Activated CD8-positive, alpha-beta T cell treated with anti-CD3 and anti-CD28 coated beads for 36 hours (primary cell): ENCODE results near the gene CIPC. TPM values are rescaled to one million over a fixed set of nuclear protein-coding genes. Genes with fewer than 3 reads are reported as not detected.

Experiments
- ATAC-seq: fragments of 200-7000 bp; cut with Tn5 transposase; one replicate; pipeline ENCODE4 v1.10.0; 2021; ENCODE audit warnings: mild to moderate bottlenecking, moderate library complexity
- CTCF ChIA-PET: fragments of 350-600 bp; sonication (Branson Sonifier 250); formaldehyde crosslinking; loops from one replicate; lab custom pipeline; 2021; ENCODE audit warnings: antibody characterized with exemption; lab: Charles Lee
- POLR2A ChIA-PET: fragments of 350-600 bp; sonication (Branson Sonifier 250); formaldehyde crosslinking; loops from one replicate; lab custom pipeline; 2021; ENCODE audit warnings: antibody characterized with exemption; lab: Charles Lee
- DNase-seq: peaks from one replicate; pipeline ENCODE4 v3.0.0-alpha.2; 2020
- H3K27ac Mint-ChIP-seq: one replicate; pipeline ENCODE4 v1.8.0; 2021; ENCODE audit warnings: mild to moderate bottlenecking, mixed read lengths
- H3K27me3 Mint-ChIP-seq: one replicate; pipeline ENCODE4 v1.8.0; 2021; ENCODE audit warnings: mixed read lengths
- H3K36me3 Mint-ChIP-seq: one replicate; pipeline ENCODE4 v1.8.0; 2021; ENCODE audit warnings: low read depth, mixed read lengths
- H3K4me1 Mint-ChIP-seq: one replicate; pipeline ENCODE4 v1.8.0; 2021; ENCODE audit warnings: low read depth, mixed read lengths
- H3K4me3 Mint-ChIP-seq: one replicate; pipeline ENCODE4 v1.8.0; 2021; ENCODE audit warnings: mild to moderate bottlenecking, moderate library complexity, mixed read lengths
- H3K9me3 Mint-ChIP-seq: one replicate; pipeline ENCODE4 v1.8.0; 2021; ENCODE audit warnings: mixed read lengths
- intact Hi-C: fragments of 100-400 bp; cut with micrococcal nuclease; formaldehyde crosslinking; loops from one replicate; pipeline ENCODE4 v1.10.0; 2022
- total RNA-seq, 2 experiments: library from RNA; stranded (reverse); gene quantifications; one replicate each; pipeline ENCODE4 v1.2.3, GENCODE V29; 2021
- TF ChIP-seq, protein P1 (sequence below): fragments of 200-600 bp; IDR thresholded peaks from one replicate; pipeline ENCODE4 v1.8.0; 2022; ENCODE audit warnings: antibody characterized with exemption, mild to moderate bottlenecking

CIPC gene
- total RNA-seq, 2 experiments from 2014 or later: 8.8 to 9.6 TPM

DNA sequence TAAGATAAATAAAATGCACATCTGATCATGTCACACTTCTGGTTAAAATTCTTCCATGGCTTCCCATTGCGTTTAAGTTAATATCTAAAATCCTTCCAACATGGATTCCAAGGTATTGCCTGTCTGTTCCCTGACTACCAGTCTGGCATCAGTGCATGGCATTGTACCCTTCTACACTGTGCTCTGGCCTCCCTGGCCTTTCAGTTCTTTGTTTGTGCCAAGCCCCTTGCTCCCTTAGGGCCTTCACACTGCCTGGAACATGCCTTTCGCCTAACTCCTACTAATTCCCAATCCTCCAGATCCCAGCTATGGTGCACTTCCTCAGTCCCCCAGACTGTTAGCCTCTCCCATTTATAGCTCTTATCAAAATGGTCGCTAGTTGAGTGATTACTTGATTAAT lies 6.3 kb downstream of the CIPC start:
- no peak for ATAC-seq
- H3K27me3 Mint-ChIP-seq: no peaks in the 10 kb centered on the region
- H3K27ac Mint-ChIP-seq: no peak overlapping the region
- intact Hi-C loops: no loop called here
- H3K4me3 Mint-ChIP-seq: no peak overlapping the region
- H3K9me3 Mint-ChIP-seq: no peaks in the 10 kb centered on the region
- ChIA-PET POLR2A (no interaction called here), CTCF (interaction anchor here (1.3 kb wide), 2 partner anchors 20 to 47 kb away, joined by 4 to 6 read pairs; no protein-coding TSS in a partner anchor)
- TF ChIP-seq, protein P1, sequence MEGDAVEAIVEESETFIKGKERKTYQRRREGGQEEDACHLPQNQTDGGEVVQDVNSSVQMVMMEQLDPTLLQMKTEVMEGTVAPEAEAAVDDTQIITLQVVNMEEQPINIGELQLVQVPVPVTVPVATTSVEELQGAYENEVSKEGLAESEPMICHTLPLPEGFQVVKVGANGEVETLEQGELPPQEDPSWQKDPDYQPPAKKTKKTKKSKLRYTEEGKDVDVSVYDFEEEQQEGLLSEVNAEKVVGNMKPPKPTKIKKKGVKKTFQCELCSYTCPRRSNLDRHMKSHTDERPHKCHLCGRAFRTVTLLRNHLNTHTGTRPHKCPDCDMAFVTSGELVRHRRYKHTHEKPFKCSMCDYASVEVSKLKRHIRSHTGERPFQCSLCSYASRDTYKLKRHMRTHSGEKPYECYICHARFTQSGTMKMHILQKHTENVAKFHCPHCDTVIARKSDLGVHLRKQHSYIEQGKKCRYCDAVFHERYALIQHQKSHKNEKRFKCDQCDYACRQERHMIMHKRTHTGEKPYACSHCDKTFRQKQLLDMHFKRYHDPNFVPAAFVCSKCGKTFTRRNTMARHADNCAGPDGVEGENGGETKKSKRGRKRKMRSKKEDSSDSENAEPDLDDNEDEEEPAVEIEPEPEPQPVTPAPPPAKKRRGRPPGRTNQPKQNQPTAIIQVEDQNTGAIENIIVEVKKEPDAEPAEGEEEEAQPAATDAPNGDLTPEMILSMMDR: no peak
- peaks cover 6% of the 10 kb centered on the region for H3K36me3 Mint-ChIP-seq
- peaks cover 9% of the 10 kb centered on the region for H3K4me1 Mint-ChIP-seq
- DNase-seq: no peak

DNA sequence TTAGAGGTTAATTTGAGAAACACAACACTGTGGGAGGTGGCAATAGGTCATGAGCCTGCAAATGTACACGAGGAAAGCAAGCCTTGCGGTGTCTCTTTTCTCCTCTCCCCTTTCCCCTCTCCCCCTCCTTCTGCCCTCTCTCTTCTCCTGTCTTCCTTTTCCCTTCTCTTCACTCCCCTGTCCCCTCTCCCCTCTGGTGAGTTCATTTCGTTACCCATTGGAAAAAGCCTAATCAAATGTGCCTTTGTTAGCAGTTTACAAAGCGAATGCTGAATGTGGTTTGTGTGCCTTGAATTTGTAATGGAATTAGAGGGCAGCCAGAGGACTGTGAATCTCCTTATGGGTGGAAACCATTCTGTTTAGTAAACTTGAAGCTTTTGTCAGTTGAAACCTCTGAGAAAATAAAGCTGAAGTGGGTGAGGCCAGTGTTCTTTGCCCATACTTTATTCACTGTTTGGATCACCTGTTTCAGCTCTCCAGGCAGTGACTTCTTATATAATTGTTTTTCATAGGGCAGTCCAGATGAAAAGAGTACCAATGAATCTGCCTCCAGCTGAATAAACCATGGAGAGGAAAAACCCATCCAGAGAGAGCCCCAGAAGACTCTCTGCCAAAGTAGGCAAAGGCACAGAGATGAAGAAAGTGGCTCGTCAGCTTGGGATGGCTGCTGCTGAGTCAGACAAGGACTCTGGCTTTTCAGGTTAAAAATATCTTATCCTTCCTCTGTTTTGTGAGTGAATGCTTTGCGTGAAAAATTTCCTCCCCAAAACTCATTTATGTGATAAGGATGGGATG lies 7.3 kb downstream of the CIPC start:
- TF ChIP-seq, protein P1: no peak
- ChIA-PET POLR2A (interaction anchor here (1.1 kb wide), 1 partner anchor 20 kb away, joined by 3 read pairs; no protein-coding TSS in a partner anchor), CTCF (interaction anchor here (0.7 to 1.7 kb wide), 4 partner anchors 11 to 211 kb away, joined by 3 to 6 read pairs (median 4); no protein-coding TSS in a partner anchor)
- intact Hi-C loops: no loop called here
- Mint-ChIP-seq H3K27me3 (no peaks in the 10 kb centered on the region), H3K4me3 (no peak overlapping the region), H3K4me1 (peaks cover 3% of the 10 kb centered on the region), H3K27ac (no peak overlapping the region), H3K9me3 (no peaks in the 10 kb centered on the region), H3K36me3 (peaks cover 6% of the 10 kb centered on the region)
- DNase-seq (no peak), ATAC-seq (no peak)

DNA sequence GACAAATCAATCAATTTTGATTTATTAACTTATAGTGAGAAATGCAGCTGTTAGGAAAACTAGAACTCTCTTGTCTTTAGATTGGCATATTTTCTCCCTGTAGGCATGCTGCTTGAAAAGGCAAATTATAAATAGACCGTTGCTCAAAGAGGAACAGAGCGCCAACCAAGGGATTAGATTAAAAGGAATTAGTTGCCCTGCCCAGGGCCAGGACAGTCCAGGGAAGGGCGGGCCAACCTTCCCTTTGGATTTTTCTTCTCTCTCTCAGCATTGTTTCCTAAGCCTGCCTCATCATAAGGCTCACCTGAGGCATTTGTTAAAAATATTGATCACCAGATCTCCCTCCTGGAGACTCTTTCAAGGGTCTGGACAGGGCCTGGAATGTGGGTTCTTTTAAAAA lies 8.6 kb downstream of the CIPC start:
- Mint-ChIP-seq H3K4me3 (no peak overlapping the region), H3K9me3 (no peaks in the 10 kb centered on the region), H3K4me1 (no peaks in the 10 kb centered on the region), H3K36me3 (peaks cover 8% of the 10 kb centered on the region), H3K27ac (no peak overlapping the region), H3K27me3 (no peaks in the 10 kb centered on the region)
- DNase-seq: no peak
- POLR2A ChIA-PET: no interaction called here
- intact Hi-C loops: no loop called here
- CTCF ChIA-PET: interaction anchor here (1.2 kb wide), 1 partner anchor 45 kb away, joined by 3 read pairs; no protein-coding TSS in a partner anchor
- TF ChIP-seq, protein P1: no peak
- ATAC-seq: no peak

DNA sequence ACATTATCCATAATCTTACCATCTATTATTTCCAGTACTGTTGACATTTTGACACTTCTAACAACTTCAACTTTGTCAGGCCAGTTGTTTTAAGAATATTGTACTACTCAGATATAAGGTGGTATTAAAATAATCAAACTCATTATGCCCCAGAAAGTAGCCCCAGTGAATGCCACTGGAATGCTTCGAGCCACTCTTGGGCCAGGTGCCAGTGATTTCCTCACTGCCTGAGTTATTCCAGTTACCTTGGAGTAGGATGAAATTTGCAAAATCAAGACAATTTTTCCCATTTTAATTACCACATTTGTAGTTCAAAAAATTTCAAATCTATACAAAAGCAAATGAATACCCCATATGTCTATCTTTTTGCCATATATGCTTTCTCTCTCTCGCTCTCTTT lies 9.2 kb downstream of the CIPC start:
- POLR2A ChIA-PET: no interaction called here
- H3K4me1 Mint-ChIP-seq: no peaks in the 10 kb centered on the region
- H3K9me3 Mint-ChIP-seq: no peaks in the 10 kb centered on the region
- no peak for ATAC-seq
- H3K27ac Mint-ChIP-seq: no peak overlapping the region
- H3K4me3 Mint-ChIP-seq: no peak overlapping the region
- CTCF ChIA-PET: interaction anchor here (1.2 kb wide), 1 partner anchor 44 kb away, joined by 3 read pairs; no protein-coding TSS in a partner anchor
- no peaks in the 10 kb centered on the region for H3K27me3 Mint-ChIP-seq
- H3K36me3 Mint-ChIP-seq: peaks cover 9% of the 10 kb centered on the region
- intact Hi-C loops: no loop called here
- TF ChIP-seq, protein P1: no peak
- DNase-seq: no peak

DNA sequence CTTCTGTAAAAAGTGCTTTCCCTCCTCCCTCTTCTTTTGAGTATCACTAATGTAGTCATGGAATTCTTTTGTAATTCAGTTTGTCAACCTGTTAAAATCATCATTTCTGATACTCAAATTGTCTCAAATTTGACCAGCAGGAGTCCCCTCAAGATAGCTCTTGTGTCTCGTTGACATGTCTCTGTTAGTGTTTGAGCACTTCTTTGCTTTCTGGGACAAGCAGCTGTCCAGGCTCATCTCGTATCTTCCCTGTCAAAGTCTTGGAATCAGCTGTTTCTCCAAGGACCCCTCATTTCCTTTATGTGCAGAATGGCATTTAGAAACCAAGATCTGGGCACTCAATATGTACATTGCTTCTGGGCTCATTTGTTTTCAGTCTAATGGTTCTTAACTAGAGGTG lies 10.7 kb downstream of the CIPC start:
- TF ChIP-seq, protein P1: no peak
- Mint-ChIP-seq H3K27me3 (no peaks in the 10 kb centered on the region), H3K36me3 (peaks cover 13% of the 10 kb centered on the region), H3K4me3 (no peak overlapping the region), H3K27ac (no peak overlapping the region), H3K9me3 (no peaks in the 10 kb centered on the region), H3K4me1 (no peaks in the 10 kb centered on the region)
- CTCF ChIA-PET: interaction anchor here (1.0 to 1.5 kb wide), 5 partner anchors 8 to 207 kb away, joined by 3 to 10 read pairs (median 4); no protein-coding TSS in a partner anchor
- intact Hi-C loops: no loop called here
- POLR2A ChIA-PET: interaction anchor here (1.0 kb wide), 1 partner anchor 9 kb away, joined by 3 read pairs; no protein-coding TSS in a partner anchor
- ATAC-seq (no peak), DNase-seq (no peak)
